Aorta (tissue), 5 donors: Measurements from ENCODE around the gene BCAS4. TPM values are rescaled to one million over a fixed set of nuclear protein-coding genes. Genes with fewer than 3 reads are reported as not detected.

Experiments used
- ATAC-seq: fragments of 200-7000 bp; cut with Tn5 transposase; one replicate; pipeline ENCODE4 v1.9.1; 2022; ENCODE audit warnings: moderate library complexity; ENCODE audit not compliant: low FRiP score
- DNase-seq, 2 donors: peaks; one replicate each; pipeline ENCODE4 v3.0.0-alpha.2; 2020
- H3K27ac ChIP-seq, 2 donors: one replicate each; pipeline ENCODE4 v1.5.1; 2013; ENCODE audit warnings: low read length in 2 of 2, mild to moderate bottlenecking in 2 of 2, moderate library complexity in 2 of 2, control low read depth in 1 of 2, inconsistent platforms in 1 of 2, low read depth in 1 of 2
- H3K27me3 ChIP-seq, 2 donors: one replicate each; pipeline ENCODE4 v1.6.1; 2013; ENCODE audit warnings: control low read depth in 1 of 2, low read length in 1 of 2, mild to moderate bottlenecking in 1 of 2, moderate library complexity in 1 of 2; ENCODE audit not compliant: insufficient read depth in 2 of 2, control insufficient read depth in 1 of 2
- H3K36me3 ChIP-seq, 2 donors: one replicate each; pipeline ENCODE4 v1.6.1; 2013; ENCODE audit warnings: control low read depth in 1 of 2, low read length in 1 of 2, mild to moderate bottlenecking in 1 of 2; ENCODE audit not compliant: insufficient read depth in 2 of 2, control insufficient read depth in 1 of 2
- H3K4me1 ChIP-seq, 2 donors: one replicate each; pipeline ENCODE4 v1.6.1; 2013; ENCODE audit warnings: low read length in 2 of 2, control low read depth in 1 of 2, mild to moderate bottlenecking in 1 of 2, moderate library complexity in 1 of 2; ENCODE audit not compliant: insufficient read depth in 2 of 2, control insufficient read depth in 1 of 2
- H3K4me3 ChIP-seq, 2 donors: one replicate each; pipeline ENCODE4 v1.5.1; 2013; ENCODE audit warnings: low read length in 2 of 2, control low read depth in 1 of 2, mild to moderate bottlenecking in 1 of 2
- H3K9me3 ChIP-seq: one replicate; pipeline ENCODE4 v1.6.1; 2013; ENCODE audit warnings: mild to moderate bottlenecking, low read length; ENCODE audit not compliant: control insufficient read depth
- WGBS, 2 donors: extraction: QIAGEN DNeasy Blood & Tissue Kit; methylation state at CpG; one replicate each; pipeline ENCODE4 v1.1.7; 2013; 5-methylcytosine and 5-hydroxymethylcytosine counted together
- intact Hi-C, 2 donors: fragments of 100-400 bp; cut with DNase I; formaldehyde crosslinking; loops; one replicate each; pipeline versions ENCODE4 v1.14.2 to v1.15.0; 2022
- polyA plus RNA-seq, 2 donors: library from polyadenylated mRNA; stranded (reverse); fragments of 200-250 nt; gene quantifications; one replicate each; pipeline ENCODE4 v1.2.3, GENCODE V29; 2013
- total RNA-seq, 2 donors: library from RNA; stranded (reverse); fragmentation: NEBNext Ultra II Directional; extraction: Animal tissue kit (Norgen Biotek cat#: 25700); gene quantifications; one replicate each; pipeline ENCODE4 v1.2.1, GENCODE V29; 2021
- donor health status: healthy with polysubstance abuse.
- donor health status: Bipolar disorder and iron deficiency.
- donor health status: DM: no; HTN: no; CAD: no.
- donor health status: DM: no; HTN: no; CAD: no.
- donor health status: DM: yes; HTN: yes; CAD: no.

BCAS4 gene
- total and polyA plus RNA-seq, 4 donors, result 4.9 to 9.7 (median 7.4) TPM

DNA sequence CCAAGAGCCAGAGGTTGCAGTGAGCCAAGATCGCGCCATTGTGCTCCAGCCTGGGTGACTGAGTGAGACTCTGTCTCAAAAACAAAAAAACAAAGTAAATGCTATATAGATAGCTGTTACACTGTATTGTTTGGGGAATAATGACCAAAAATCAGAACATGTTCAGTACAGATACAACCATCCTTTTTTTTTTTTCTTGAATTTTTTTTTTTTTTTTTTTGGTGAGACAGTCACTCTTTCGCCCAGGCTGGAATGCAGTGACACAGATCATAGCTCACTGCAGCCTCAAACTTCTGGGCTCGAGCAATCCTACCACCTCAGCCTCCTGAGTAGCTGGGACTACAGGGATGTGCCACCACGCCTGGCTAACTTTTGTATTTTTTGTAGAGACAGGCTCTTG, 63.7 kb downstream of the BCAS4 start:
- H3K4me3 ChIP-seq, result no peak overlapping the region
- ATAC-seq, result no peak
- no peaks in the 10 kb centered on the region for H3K27me3 ChIP-seq
- no peak overlapping the region for H3K27ac ChIP-seq
- no peaks in the 10 kb centered on the region for H3K36me3 ChIP-seq
- no peak for DNase-seq
- intact Hi-C loops, result no loop called here
- 93% methylated on average over 5 of the region's 5 CpGs for WGBS, 2 donors
- no peaks in the 10 kb centered on the region for H3K9me3 ChIP-seq
- no peaks in the 10 kb centered on the region for H3K4me1 ChIP-seq

DNA sequence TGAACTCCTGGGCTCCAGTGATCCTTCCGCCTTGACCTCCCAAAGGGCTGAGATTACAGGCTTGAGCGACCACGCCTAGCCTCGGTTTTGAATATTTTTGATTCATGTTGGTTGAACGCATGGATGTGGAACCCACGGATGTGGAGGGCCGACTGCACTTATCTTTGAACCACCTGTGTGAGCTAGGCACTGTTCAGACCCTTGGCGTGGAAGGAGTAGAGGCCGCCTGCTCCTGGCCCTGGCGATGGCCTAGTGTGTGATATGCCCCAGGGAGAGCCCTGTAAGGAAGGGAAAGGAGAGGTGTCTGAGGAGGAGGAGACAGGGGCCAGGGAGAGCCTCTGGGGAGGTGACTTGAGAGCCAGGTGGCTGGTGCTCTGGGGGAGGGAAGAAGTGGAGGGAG, 64.3 kb downstream of the BCAS4 start:
- intact Hi-C loops, result no loop called here
- DNase-seq (no peak), ATAC-seq (no peak)
- Histone ChIP-seq H3K4me3 (no peak overlapping the region), H3K9me3 (no peaks in the 10 kb centered on the region), H3K36me3 (no peaks in the 10 kb centered on the region), H3K27me3 (no peaks in the 10 kb centered on the region), H3K4me1 (no peaks in the 10 kb centered on the region), H3K27ac (no peak overlapping the region)
- 94 to 95% methylated on average over 10 of the region's 10 CpGs for WGBS, 2 donors

DNA sequence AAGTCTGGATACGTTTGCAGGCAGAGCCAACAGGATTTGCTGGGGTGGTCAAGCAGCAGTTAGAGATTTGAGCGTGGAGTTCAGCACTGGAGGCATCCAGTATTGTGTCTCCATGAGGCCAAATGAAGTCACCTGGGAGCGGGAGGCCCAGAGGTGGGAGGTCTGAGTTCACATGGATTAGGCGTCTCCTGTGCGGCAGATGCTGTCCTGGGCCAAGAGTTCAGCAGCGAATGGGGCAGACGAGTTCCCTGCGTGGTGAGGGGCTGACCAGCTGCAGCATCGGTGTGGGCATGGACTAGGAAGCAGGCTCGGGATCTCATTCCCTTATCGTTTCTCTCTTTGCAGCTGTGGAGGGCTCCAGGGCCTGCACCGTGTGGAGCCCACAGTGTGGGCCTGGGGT, 66.2 kb downstream of the BCAS4 start:
- Histone ChIP-seq H3K36me3 (no peaks in the 10 kb centered on the region), H3K4me3 (no peak overlapping the region), H3K27me3 (no peaks in the 10 kb centered on the region), H3K9me3 (no peaks in the 10 kb centered on the region), H3K27ac (no peak overlapping the region), H3K4me1 (no peaks in the 10 kb centered on the region)
- intact Hi-C loops, result no loop called here
- no peak for ATAC-seq
- WGBS, 2 donors, result 88 to 92% methylated on average over 12 of the region's 12 CpGs
- DNase-seq, result no peak

DNA sequence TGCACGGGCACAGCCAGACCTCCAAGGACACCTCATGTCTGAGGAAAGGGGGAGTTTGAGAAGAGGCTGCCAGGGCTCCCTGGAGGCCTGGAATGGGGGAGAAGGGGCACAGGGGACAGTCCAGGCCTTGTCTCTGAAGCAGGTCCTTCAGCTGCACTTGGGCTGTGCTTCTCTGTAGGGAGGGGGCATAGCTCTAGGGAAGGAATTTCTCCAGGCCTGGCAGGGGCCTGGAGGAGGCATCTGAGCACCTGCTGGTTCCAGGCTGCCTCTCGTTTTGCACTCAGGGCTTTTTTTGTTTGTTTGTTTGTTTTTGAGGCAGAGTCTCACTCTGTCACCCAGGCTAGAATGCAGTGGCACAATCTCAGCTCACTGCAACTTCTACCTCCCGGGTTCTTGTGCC, 67.7 kb downstream of the BCAS4 start:
- ATAC-seq (no peak), DNase-seq (no peak)
- Histone ChIP-seq H3K36me3 (no peaks in the 10 kb centered on the region), H3K27ac (no peak overlapping the region), H3K9me3 (no peaks in the 10 kb centered on the region), H3K27me3 (no peaks in the 10 kb centered on the region), H3K4me3 (no peak overlapping the region), H3K4me1 (no peaks in the 10 kb centered on the region)
- WGBS, 2 donors, result 70 to 74% methylated on average over 3 of the region's 3 CpGs
- intact Hi-C loops, result no loop called here

DNA sequence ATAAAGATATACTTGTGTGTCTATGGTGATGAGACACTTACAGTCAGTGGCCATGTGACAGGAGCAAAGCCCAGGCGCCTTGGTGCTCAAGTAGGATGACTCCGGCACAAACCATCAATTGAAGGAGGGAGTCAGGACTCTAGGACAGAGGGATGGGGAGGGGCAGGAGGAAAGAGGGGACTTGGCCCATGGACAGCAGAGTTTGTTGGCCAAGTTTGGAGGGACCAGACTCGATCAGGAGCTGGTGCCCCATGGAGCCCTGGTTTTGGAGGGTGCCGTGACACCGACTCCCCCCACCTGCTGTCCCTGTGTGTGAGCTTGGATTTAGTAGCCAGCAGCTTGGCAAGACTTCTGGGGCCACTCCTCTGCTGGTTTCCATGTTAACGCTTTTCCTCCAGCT, 70.3 kb downstream of the BCAS4 start:
- no peaks in the 10 kb centered on the region for H3K9me3 ChIP-seq
- intact Hi-C loops, result no loop called here
- no peaks in the 10 kb centered on the region for H3K27me3 ChIP-seq
- H3K27ac ChIP-seq, result no peak overlapping the region
- 90 to 92% methylated on average over 6 of the region's 6 CpGs for WGBS, 2 donors
- H3K4me3 ChIP-seq, result no peak overlapping the region
- ATAC-seq (no peak), DNase-seq (no peak)
- no peaks in the 10 kb centered on the region for H3K36me3 ChIP-seq
- no peaks in the 10 kb centered on the region for H3K4me1 ChIP-seq

DNA sequence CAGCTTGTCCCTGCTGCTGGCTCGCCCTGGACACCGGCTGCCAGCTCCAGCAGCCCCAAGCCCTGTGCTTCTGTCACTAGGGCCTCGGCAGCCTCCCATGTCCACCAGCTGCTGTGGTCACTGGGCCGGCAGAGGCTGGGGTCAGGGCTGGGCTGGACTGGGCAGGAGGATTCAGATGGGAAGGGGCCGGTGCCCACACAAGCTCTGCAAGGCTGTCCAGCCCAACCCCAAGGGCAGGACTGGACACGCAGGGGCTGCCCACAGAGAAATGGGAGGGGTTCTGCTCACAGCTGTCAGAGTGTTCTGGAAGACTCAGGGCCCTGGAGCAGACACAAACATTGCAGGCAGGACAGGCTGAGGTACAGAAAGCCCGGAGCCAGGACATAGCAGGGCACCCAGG, 70.7 kb downstream of the BCAS4 start:
- no peaks in the 10 kb centered on the region for H3K9me3 ChIP-seq
- DNase-seq, result no peak
- H3K27me3 ChIP-seq, result no peaks in the 10 kb centered on the region
- WGBS, 2 donors, result 82 to 89% methylated on average over 7 of the region's 7 CpGs
- no peak overlapping the region for H3K27ac ChIP-seq
- H3K36me3 ChIP-seq, result no peaks in the 10 kb centered on the region
- no peak overlapping the region for H3K4me3 ChIP-seq
- intact Hi-C loops, result no loop called here
- no peak for ATAC-seq
- no peaks in the 10 kb centered on the region for H3K4me1 ChIP-seq

DNA sequence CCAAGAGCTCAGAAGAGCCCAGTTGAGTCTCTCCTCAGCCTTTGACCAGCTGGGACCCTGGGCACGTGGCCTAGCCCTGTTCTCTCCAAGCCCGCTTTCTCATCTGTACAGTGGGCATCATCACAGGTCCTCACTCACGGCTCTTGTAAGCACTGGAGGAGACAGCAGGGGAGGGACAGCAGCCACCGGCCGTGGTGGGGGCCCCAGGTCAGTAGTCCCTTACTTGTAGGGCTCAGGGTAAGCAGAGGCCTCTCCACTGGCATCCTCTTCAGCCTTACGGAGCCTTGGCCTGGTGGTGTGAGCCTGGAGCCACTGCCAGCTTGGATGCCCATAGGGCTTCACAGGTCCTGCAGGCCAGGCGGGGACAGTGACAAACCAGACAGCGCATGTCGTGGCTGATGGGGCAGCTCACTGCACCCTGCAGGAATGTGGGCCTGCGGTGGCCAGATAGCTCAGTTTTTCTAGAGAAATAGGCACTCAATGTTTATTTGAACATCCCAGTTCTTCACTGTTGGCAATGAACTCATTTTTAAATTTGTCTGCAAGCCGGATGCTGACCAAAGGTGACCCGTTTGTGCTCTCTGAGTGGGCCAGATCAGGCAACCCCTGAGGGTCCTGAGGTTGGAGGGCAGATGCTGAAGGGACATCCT, 71.3 kb downstream of the BCAS4 start:
- no peaks in the 10 kb centered on the region for H3K27me3 ChIP-seq
- no peaks in the 10 kb centered on the region for H3K9me3 ChIP-seq
- H3K27ac ChIP-seq, result no peak overlapping the region
- no peak overlapping the region for H3K4me3 ChIP-seq
- H3K36me3 ChIP-seq, result no peaks in the 10 kb centered on the region
- DNase-seq, result no peak
- WGBS, 2 donors, result 88% methylated on average over 12 of the region's 12 CpGs
- H3K4me1 ChIP-seq, result no peaks in the 10 kb centered on the region
- no peak for ATAC-seq
- intact Hi-C loops, result no loop called here

DNA sequence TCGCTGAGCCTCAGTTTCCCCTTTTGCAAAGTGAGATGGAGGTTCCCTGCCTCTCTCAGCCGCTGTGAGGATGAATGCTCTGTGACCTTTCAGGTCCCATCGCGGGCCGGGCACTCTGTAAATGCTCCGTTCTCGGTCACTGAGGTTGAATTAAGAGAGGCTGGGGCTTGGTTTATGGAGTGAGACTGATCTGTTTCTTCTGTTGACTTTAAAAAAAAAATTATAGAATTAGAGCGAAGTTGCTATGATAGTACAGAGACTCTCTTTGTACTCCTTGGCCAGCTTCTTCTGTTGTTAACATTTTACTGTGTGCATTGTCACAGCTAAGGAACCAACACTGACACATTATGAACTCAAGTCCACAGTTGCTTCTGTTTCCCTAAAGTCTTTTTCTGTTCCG, 72.0 kb downstream of the BCAS4 start:
- 94 to 96% methylated on average over 9 of the region's 9 CpGs for whole genome bisulfite sequencing, 2 donors
- DNase-seq (no peak), ATAC-seq (no peak)
- Histone ChIP-seq H3K36me3 (no peaks in the 10 kb centered on the region), H3K9me3 (no peaks in the 10 kb centered on the region), H3K27me3 (no peaks in the 10 kb centered on the region), H3K4me3 (no peak overlapping the region), H3K4me1 (no peaks in the 10 kb centered on the region), H3K27ac (no peak overlapping the region)
- intact Hi-C loops, result no loop called here

DNA sequence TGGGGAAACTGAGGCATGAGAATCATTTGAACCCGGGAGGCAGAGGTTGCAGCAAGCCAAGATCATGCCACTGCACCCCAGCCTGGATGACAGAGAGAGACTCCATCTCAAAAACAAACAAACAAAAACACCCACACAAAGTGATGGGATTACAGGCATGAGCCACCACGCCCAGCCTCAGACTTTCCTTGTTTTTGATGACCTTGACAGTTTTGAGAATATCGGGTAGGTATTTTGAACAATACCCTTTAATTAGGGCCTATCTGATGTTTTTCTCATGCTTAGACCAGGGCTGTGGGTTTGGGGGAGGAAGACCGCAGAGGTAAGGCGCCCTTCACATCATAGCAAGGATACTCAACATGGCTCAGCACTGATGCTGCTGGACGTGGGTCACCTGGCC, 72.9 kb downstream of the BCAS4 start:
- H3K27me3 ChIP-seq, result no peaks in the 10 kb centered on the region
- no peaks in the 10 kb centered on the region for H3K36me3 ChIP-seq
- WGBS, 2 donors, result 95% methylated on average over 6 of the region's 6 CpGs
- H3K9me3 ChIP-seq, result no peaks in the 10 kb centered on the region
- H3K4me3 ChIP-seq, result no peak overlapping the region
- ATAC-seq (no peak), DNase-seq (no peak)
- H3K4me1 ChIP-seq, result no peaks in the 10 kb centered on the region
- no peak overlapping the region for H3K27ac ChIP-seq
- intact Hi-C loops, result no loop called here
